Ishikawa (cell line): ENCODE results near the gene TLE4.

Experiments used
- CEBPB ChIP-seq: IDR thresholded peaks from 2 replicates; pipeline ENCODE4 v1.6.1; 2012
- EP300 ChIP-seq: IDR thresholded peaks from 2 replicates; pipeline ENCODE4 v1.6.1; 2012; ENCODE audit warnings: borderline replicate concordance
- FOXM1 ChIP-seq: IDR thresholded peaks from 2 replicates; pipeline ENCODE4 v1.6.1; 2012; ENCODE audit warnings: low read depth, borderline replicate concordance
- NFIC ChIP-seq: IDR thresholded peaks from 2 replicates; pipeline ENCODE4 v1.6.1; 2012
- RAD21 ChIP-seq: IDR thresholded peaks from 2 replicates; pipeline ENCODE4 v1.6.1; 2012; ENCODE audit warnings: low read depth
- TF ChIP-seq, protein P1 (sequence below): IDR thresholded peaks from 2 replicates; pipeline ENCODE4 v1.6.1; 2012
- TF ChIP-seq, protein P2 (sequence below): IDR thresholded peaks from 2 replicates; pipeline ENCODE4 v1.6.1; 2012

DNA sequence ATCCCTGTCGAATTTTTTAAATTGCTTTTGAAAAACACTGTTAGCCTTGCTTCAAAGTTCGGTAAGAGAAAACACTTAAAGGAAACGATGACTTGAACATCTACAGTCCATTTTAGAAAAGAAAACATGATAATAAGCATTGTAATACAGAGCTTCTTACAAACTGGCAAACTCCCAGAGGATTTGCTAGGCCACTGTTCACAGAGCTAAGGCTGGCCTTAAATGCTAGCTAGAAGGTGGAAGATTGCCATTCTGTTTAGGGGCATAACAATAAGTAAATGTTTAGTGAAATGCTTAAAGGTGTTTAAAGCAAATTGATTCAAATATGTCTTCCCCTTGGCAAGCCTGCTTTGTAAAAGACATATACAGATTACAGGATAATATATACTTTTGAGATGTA is 169.6 kb downstream of the TLE4 start:
- TF ChIP-seq, protein P1, sequence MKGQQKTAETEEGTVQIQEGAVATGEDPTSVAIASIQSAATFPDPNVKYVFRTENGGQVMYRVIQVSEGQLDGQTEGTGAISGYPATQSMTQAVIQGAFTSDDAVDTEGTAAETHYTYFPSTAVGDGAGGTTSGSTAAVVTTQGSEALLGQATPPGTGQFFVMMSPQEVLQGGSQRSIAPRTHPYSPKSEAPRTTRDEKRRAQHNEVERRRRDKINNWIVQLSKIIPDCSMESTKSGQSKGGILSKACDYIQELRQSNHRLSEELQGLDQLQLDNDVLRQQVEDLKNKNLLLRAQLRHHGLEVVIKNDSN: no peak
- no peak for TF ChIP-seq EP300
- no peak for TF ChIP-seq NFIC
- TF ChIP-seq RAD21: no peak
- no peak for TF ChIP-seq FOXM1
- TF ChIP-seq, protein P2, sequence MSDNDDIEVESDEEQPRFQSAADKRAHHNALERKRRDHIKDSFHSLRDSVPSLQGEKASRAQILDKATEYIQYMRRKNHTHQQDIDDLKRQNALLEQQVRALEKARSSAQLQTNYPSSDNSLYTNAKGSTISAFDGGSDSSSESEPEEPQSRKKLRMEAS: no peak
- no peak for TF ChIP-seq CEBPB
